ENCODE results near the gene MAD1L1.

DNA sequence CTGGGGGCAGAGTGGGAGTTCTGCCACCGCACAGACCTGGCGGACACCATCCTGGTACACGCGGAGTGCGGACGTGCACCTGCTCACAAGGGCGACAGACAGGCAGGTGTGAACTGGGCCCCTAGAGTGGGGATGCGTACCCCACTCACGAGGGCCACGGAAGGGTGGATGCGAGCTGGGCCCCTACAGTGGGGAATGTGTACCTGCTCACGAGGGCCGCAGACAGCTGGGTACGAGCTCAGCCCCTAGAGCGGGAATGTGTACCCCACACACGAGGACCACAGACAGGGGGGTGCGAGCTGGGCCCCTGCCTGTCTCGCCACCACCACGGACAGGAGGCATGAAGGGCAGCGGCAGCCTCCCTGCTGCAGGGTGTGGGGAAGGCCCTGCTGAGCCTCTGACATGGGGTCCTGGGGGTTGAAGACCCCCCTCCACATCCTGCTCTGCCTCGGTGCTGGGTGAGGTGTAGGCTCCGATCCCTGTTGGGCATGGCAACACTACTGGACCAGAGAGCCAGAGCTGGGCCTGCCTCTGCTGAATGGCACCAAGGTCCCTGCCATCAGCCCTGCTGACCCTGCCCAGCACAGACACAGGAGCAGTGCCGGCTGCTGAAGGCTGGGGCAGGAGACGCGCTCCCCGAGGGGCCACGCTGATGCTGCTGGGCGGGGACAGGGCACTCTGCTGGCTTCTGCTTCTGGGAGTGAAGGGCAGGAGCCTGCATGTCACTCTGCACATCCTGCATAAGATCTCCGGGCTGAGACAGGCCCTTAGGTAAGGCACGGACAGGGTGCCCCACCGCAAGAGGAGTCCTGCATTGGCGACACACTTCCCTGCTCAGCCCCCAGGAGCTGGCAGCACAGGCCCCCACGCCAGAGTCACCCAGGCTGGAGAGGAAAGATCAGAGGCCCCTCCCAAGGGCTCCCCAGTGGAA lies 259.2 kb downstream of the MAD1L1 start:
- TF ChIP-seq, protein P1, sequence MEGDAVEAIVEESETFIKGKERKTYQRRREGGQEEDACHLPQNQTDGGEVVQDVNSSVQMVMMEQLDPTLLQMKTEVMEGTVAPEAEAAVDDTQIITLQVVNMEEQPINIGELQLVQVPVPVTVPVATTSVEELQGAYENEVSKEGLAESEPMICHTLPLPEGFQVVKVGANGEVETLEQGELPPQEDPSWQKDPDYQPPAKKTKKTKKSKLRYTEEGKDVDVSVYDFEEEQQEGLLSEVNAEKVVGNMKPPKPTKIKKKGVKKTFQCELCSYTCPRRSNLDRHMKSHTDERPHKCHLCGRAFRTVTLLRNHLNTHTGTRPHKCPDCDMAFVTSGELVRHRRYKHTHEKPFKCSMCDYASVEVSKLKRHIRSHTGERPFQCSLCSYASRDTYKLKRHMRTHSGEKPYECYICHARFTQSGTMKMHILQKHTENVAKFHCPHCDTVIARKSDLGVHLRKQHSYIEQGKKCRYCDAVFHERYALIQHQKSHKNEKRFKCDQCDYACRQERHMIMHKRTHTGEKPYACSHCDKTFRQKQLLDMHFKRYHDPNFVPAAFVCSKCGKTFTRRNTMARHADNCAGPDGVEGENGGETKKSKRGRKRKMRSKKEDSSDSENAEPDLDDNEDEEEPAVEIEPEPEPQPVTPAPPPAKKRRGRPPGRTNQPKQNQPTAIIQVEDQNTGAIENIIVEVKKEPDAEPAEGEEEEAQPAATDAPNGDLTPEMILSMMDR (IDR thresholded peaks at IDR 0.05 in 2 of 3, conservative IDR thresholded peaks at IDR 0.05 in 1 of 3; ENCODE audit: borderline replicate concordance in 1 of 3, insufficient read depth in 1 of 3, low read depth in 2 of 3, low read length in 2 of 3) = no peak
- TF ChIP-seq JUND (IDR thresholded peaks at IDR 0.05) (no peak), CEBPB (IDR thresholded peaks at IDR 0.05; ENCODE audit: low read depth) (no peak), SP1 (IDR thresholded peaks at IDR 0.05; ENCODE audit: low read depth) (no peak), CBX3 (IDR thresholded peaks at IDR 0.05; ENCODE audit: low read depth) (no peak), EZH2 (IDR thresholded peaks at IDR 0.05) (no peak)
